Breast epithelium (tissue), 3 donors: Measurements from ENCODE around the gene PTRHD1.

Experiments
- POLR2AphosphoS5 ChIP-seq, 3 donors: sonication (generic); formaldehyde crosslinking; IDR thresholded peaks; one replicate each; pipeline ENCODE4 v1.6.1; 2017; ENCODE audit warnings: antibody characterized with exemption in 3 of 3
- TF ChIP-seq, protein P1 (sequence below), 3 donors: fragments of 450-650 bp; IDR thresholded peaks; one replicate each; pipeline ENCODE4 v1.5.1; 2016 to 2017; ENCODE audit warnings: antibody characterized with exemption in 3 of 3, mild to moderate bottlenecking in 3 of 3, moderate library complexity in 3 of 3

DNA sequence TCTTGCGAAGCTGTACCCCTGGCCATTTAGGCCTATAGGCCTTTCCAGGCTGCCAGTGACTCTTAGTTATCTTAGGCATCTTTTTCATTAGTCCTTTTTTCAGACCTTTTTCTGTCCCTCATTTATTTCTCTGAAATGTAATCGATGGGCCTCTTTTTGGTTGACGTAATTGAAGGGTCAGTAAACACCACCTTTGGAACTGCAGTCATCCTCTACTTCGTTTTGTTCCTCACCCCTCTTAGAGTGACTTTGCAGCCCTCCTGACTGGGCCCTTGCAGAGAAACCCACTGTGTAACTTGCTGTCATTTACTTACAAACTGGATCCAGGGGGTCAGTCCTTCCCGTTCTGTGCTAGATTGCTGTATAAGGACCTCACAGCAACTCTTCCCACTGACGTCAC lies 23.2 kb upstream of the PTRHD1 start:
- TF ChIP-seq, protein P1, sequence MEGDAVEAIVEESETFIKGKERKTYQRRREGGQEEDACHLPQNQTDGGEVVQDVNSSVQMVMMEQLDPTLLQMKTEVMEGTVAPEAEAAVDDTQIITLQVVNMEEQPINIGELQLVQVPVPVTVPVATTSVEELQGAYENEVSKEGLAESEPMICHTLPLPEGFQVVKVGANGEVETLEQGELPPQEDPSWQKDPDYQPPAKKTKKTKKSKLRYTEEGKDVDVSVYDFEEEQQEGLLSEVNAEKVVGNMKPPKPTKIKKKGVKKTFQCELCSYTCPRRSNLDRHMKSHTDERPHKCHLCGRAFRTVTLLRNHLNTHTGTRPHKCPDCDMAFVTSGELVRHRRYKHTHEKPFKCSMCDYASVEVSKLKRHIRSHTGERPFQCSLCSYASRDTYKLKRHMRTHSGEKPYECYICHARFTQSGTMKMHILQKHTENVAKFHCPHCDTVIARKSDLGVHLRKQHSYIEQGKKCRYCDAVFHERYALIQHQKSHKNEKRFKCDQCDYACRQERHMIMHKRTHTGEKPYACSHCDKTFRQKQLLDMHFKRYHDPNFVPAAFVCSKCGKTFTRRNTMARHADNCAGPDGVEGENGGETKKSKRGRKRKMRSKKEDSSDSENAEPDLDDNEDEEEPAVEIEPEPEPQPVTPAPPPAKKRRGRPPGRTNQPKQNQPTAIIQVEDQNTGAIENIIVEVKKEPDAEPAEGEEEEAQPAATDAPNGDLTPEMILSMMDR (IDR thresholded peaks at IDR 0.05) = no peak
- no peak for TF ChIP-seq POLR2AphosphoS5 (IDR thresholded peaks at IDR 0.05)
